ENCODE results near the gene PRSS33. TPM values are rescaled to one million over a fixed set of nuclear protein-coding genes. Genes with fewer than 3 reads are reported as not detected.

The PRSS33 gene
- total and polyA plus RNA-seq, 8 donors = 0.13 to 0.75 (median 0.25) TPM; not detected in 2

DNA sequence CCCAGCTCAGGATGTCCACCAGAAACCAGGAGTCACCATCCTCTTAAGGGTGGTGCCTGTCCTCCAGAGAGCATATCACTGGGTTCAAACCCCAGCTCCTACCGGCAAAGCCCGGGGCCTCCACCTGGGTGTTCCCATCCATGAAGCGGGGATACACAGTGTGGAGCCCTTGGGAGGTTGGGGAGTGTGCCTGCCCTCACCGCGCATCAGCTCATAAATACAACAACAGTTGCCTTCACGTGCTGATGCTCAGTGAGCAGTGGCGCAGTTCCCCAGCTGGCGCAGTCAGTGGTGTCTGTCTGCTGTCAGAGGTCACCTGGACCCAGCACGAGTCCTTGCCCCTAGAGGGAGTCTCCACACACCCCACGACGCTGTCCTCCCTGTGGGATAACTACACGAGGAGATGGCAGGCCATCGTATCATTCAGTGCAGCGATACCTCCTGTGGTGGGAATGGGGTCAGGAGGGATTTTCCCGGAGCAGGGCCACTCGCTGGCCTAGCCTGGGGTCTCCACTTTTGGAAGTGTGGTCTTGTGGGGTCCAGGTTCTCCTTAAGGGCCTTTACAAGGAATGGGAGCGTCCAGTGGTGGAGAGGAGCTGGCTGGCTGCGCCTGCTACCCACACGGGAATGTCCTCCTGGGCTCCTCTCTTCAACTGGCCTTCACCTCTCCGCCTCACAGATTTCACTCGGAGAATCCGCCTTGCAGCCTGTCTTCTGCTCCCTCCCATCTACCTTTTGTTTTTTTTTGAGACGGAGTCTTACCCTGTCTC lies 8.0 kb downstream of the PRSS33 start:
- peaks cover 0 to 11% of the 10 kb centered on the region in 2 donors for H3K27me3 ChIP-seq
- peaks cover 0 to 12% of the 10 kb centered on the region in 2 donors for H3K36me3 ChIP-seq
- no peak overlapping the region for H3K4me3 ChIP-seq
- H3K27ac ChIP-seq = no peak overlapping the region
- H3K4me1 ChIP-seq = peaks cover 22 to 34% of the 10 kb centered on the region in 2 donors
- TF ChIP-seq, protein P1, sequence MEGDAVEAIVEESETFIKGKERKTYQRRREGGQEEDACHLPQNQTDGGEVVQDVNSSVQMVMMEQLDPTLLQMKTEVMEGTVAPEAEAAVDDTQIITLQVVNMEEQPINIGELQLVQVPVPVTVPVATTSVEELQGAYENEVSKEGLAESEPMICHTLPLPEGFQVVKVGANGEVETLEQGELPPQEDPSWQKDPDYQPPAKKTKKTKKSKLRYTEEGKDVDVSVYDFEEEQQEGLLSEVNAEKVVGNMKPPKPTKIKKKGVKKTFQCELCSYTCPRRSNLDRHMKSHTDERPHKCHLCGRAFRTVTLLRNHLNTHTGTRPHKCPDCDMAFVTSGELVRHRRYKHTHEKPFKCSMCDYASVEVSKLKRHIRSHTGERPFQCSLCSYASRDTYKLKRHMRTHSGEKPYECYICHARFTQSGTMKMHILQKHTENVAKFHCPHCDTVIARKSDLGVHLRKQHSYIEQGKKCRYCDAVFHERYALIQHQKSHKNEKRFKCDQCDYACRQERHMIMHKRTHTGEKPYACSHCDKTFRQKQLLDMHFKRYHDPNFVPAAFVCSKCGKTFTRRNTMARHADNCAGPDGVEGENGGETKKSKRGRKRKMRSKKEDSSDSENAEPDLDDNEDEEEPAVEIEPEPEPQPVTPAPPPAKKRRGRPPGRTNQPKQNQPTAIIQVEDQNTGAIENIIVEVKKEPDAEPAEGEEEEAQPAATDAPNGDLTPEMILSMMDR (IDR thresholded peaks at IDR 0.05) = no peak
- ATAC-seq (no peak), DNase-seq (peak in 1 of 4 donors; percentile 19)
- intact Hi-C loops (cut with DNase I) = no loop called here
- H3K9me3 ChIP-seq = no peaks in the 10 kb centered on the region

DNA sequence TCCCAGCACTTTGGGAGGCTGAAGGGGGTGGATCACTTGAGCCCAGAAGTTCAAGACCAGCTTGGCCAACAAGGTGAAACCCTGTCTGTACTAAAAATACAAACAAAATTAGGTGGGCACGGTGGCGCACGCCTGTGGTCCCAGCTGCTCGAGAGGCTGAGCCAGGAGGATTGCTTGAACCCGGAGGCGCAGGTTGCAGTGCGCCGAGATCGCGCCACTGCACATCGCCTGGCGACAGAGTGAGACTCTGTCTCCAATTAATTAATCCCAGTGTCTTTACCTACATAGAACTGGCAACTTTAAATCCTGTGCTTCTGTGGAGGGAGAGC lies 8.8 kb downstream of the PRSS33 start:
- Histone ChIP-seq H3K36me3 (peaks cover 0 to 19% of the 10 kb centered on the region in 2 donors), H3K27me3 (peaks cover 0 to 6% of the 10 kb centered on the region in 2 donors), H3K9me3 (no peaks in the 10 kb centered on the region), H3K4me1 (peaks cover 22 to 37% of the 10 kb centered on the region in 2 donors), H3K27ac (peak overlapping the region in 1 of 2 donors; percentile 100), H3K4me3 (peak overlapping the region; percentile 95 to 99)
- TF ChIP-seq, protein P1 (IDR thresholded peaks at IDR 0.05) = no peak
- DNase-seq (peak in 1 of 4 donors; percentile 28), ATAC-seq (no peak)
- intact Hi-C loops (cut with DNase I) = no loop called here

DNA sequence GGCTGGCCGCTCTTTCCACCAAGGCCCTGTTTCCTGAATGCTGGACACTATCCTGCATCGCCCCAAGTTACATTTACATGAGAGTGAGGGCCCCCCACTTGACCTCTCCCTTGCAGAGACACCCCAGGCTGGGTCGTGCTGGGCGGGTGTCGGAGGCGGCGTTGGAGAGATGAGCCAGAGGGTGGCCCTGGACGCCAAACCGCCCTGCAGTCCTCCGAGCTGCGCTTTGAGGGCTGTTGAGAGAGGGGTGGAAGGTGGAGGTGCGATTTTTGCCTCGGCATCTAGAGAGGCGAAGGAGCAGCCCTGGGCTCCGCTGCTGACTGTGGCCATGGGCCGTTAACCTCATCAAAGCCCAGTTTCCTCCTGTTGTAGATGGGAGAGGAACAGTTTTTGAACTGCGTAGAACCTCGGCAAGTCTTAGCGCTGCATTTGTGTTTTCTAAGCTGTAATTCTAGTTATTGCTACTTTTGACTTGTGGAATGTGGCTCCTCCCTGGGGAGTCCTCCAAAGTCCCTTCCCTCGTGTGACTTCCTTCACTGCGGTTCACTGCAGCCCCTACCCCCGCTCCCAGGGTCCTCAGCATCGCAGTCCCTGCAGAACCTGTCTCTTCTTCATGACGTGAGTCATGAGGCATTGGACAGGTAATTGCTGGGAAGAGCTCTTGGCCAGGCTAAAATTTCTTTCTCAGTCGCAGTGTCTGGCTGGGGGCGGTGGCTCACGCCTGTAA lies 9.3 kb downstream of the PRSS33 start:
- H3K27ac ChIP-seq = peak overlapping the region; percentile 96 to 100
- H3K36me3 ChIP-seq = peaks cover 0 to 24% of the 10 kb centered on the region in 2 donors
- ATAC-seq (peak; percentile 58), DNase-seq (peak in 1 of 4 donors; percentile 36)
- TF ChIP-seq, protein P1 (IDR thresholded peaks at IDR 0.05) = no peak
- peaks cover 0 to under 1% of the 10 kb centered on the region in 2 donors for H3K27me3 ChIP-seq
- H3K4me3 ChIP-seq = peak overlapping the region; percentile 95 to 99
- intact Hi-C loops (cut with DNase I) = no loop called here
- peaks cover 22 to 37% of the 10 kb centered on the region in 2 donors for H3K4me1 ChIP-seq
- no peaks in the 10 kb centered on the region for H3K9me3 ChIP-seq

DNA sequence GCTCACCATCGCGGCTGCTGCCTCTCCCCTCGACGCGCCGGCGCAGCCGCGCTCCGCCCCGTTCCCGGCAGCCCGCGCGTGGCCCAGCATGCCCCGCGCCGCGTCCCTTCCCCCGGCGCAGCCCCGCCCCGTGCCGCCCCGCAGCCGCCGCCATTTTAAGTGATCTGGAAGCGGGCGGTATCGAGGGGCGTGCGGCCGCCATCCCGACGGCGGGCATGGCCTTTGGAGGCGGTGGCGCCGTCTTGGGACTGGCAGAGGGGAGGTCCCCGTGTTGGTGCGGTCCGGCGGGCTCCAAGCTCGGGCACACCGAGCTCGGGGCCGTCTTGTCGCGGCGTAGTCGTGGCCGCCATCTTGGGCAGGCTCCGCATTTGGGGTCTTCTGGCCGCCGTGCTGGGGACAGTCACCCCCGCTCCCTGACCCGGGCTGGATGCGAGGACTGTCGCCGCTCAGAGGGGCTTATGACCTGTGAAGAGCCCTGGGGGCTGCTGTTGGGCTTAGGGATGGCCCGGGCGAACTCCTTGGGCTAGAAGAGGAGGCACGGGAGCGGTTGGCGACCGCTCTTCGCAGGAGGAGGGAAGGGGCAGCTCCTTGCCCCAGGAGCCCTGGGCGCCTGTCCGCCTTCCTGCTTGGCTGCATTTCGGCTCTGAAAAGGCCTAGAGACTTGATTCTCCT lies 10.0 kb downstream of the PRSS33 start, which contains the start of gene ELOB:
ELOB (minus strand) TSS at position 50 of the 672 bp plus-strand sequence; CDS start at position 9, 41 bp downstream.
- Histone ChIP-seq H3K36me3 (peaks cover 0 to 31% of the 10 kb centered on the region in 2 donors), H3K4me1 (peaks cover 22 to 37% of the 10 kb centered on the region in 2 donors), H3K27me3 (no peaks in the 10 kb centered on the region), H3K9me3 (no peaks in the 10 kb centered on the region), H3K4me3 (peak within 1 kb of the TSS; percentile 95 to 99), H3K27ac (peak within 1 kb of the TSS; percentile 96 to 100)
- DNase-seq = peak; percentile 87 to 98 (median 90)
- intact Hi-C loops (cut with DNase I) = no loop called here
- TF ChIP-seq, protein P1 (IDR thresholded peaks at IDR 0.05) = no peak
- ATAC-seq = peak; percentile 94

Data from left lung (tissue), 10 donors.